K562 (cell line): Measurements from ENCODE around the gene FCAMR. TPM values are rescaled to one million over a fixed set of nuclear protein-coding genes. Genes with fewer than 3 reads are reported as not detected.
A peak's percentile ranks its signal among the peaks of the same experiment; 100 is the strongest.

ENCODE experiments used
- ATAC-seq: fragments of 200-7000 bp; cut with Tn5 transposase; 3 replicates; pipeline ENCODE4 v1.9.1; 2020; ENCODE audit warnings: moderate library complexity
- BruUV-seq: library from RNA; stranded (reverse); fragments of 400-500 nt; replicated peaks from 2 replicates; lab custom pipeline; 2021; lab: Mats Ljungman, UMichigan
- CTCF ChIA-PET: fragments of 300-600 bp; formaldehyde crosslinking; extraction: SDS; loops from one replicate; lab custom pipeline; 2021; ENCODE audit warnings: low intra/inter-chr PET ratio; lab: Yijun Ruan, JAX
- POLR2A ChIA-PET: fragments of 300-600, 350-650 bp; sonication (Branson Sonifier 250); formaldehyde crosslinking; extraction: SDS; loops from one replicate; lab custom pipeline; 2021; ENCODE audit warnings: antibody characterized with exemption, inconsistent platforms; lab: Yijun Ruan, JAX
- DNase-seq, 4 experiments: peaks; one replicate each; pipeline versions ENCODE4 v3.0.0 to v3.0.0-alpha.2; 2011 to 2018; ENCODE audit warnings: low spot score in 3 of 4, mixed read lengths in 3 of 4; ENCODE audit errors: extremely low read depth in 1 of 4
- FAIRE-seq: peaks from 2 replicates; lab custom pipeline; 2011; peaks lifted over from hg19 to GRCh38; lab: Jason Lieb, UNC
- H2AFZ ChIP-seq: 2 replicates; pipeline ENCODE4 v1.6.0; 2011; ENCODE audit warnings: low read depth, low read length, control low read depth, inconsistent platforms
- H3K27ac ChIP-seq: fragments of 200-600 bp; 3 replicates; pipeline ENCODE4 v1.8.0; 2011; ENCODE audit warnings: low read depth, mild to moderate bottlenecking, control low read depth, inconsistent platforms, low read length, moderate library complexity, mixed read lengths; ENCODE audit errors: extremely low read depth
- H3K27me3 ChIP-seq, 2 experiments: fragments of 300-600 bp in 1 of 2; 2 replicates in 1 of 2; 3 replicates in 1 of 2; pipeline versions ENCODE4 v1.6.0 to v1.8.0; 2011; ENCODE audit warnings: inconsistent platforms in 2 of 2, low read length in 2 of 2, mild to moderate bottlenecking in 1 of 2, mixed read lengths in 1 of 2, moderate library complexity in 1 of 2; ENCODE audit not compliant: control insufficient read depth in 2 of 2, insufficient read depth in 2 of 2
- H3K36me3 ChIP-seq: fragments of 300-600 bp; 3 replicates; pipeline ENCODE4 v1.8.0; 2011; ENCODE audit warnings: mild to moderate bottlenecking, low read length, inconsistent platforms; ENCODE audit not compliant: control insufficient read depth, insufficient read depth
- H3K4me1 ChIP-seq, 2 experiments: fragments of 200-600 bp in 1 of 2; replicated peaks in 1 of 2; 2 replicates in 1 of 2; 3 replicates in 1 of 2; pipeline versions ENCODE4 v1.5.1 to v1.8.0; 2011; ENCODE audit warnings: inconsistent platforms in 2 of 2, low read length in 2 of 2, mild to moderate bottlenecking in 1 of 2, mixed read lengths in 1 of 2, moderate library complexity in 1 of 2; ENCODE audit not compliant: control insufficient read depth in 2 of 2, insufficient read depth in 2 of 2
- H3K4me2 ChIP-seq: 2 replicates; pipeline ENCODE4 v1.6.1; 2011; ENCODE audit warnings: low read length, control low read depth, inconsistent platforms, mixed read lengths; ENCODE audit not compliant: insufficient read depth
- H3K4me3 ChIP-seq: fragments of 200-600 bp; sonication (generic), shearing (Covaris generic); 2 replicates; pipeline ENCODE4 v1.5.1; 2016; ENCODE audit warnings: control low read depth, inconsistent platforms
- H3K79me2 ChIP-seq: fragments of 200-600 bp; 3 replicates; pipeline ENCODE4 v1.8.0; 2011; ENCODE audit warnings: low read length, inconsistent platforms; ENCODE audit not compliant: control insufficient read depth, insufficient read depth
- H3K9ac ChIP-seq, 2 experiments: 2 replicates each; pipeline versions ENCODE4 v1.6.0 to v1.6.1; 2011; ENCODE audit warnings: low read depth in 2 of 2, low read length in 2 of 2, control low read depth in 1 of 2, inconsistent platforms in 1 of 2, mild to moderate bottlenecking in 1 of 2, mixed read lengths in 1 of 2; ENCODE audit not compliant: insufficient read depth in 1 of 2
- H3K9me1 ChIP-seq: one replicate; pipeline ENCODE4 v1.6.0; 2011; ENCODE audit warnings: inconsistent platforms, mild to moderate bottlenecking, low read length, moderate library complexity; ENCODE audit not compliant: control insufficient read depth, insufficient read depth
- H3K9me3 ChIP-seq: replicated peaks from 2 replicates; pipeline ENCODE4 v1.5.1; 2011; ENCODE audit warnings: low read depth, low read length, inconsistent platforms; ENCODE audit not compliant: control insufficient read depth, insufficient read depth
- H4K20me1 ChIP-seq: replicated peaks from 2 replicates; pipeline ENCODE4 v1.6.1; 2011; ENCODE audit warnings: low read length, inconsistent platforms, mixed read lengths; ENCODE audit not compliant: control insufficient read depth, insufficient read depth
- CC2D1A ChIP-seq: fragments of 450-650 bp; IDR thresholded peaks from 2 replicates; pipeline ENCODE4 v1.6.1; 2017; ENCODE audit warnings: mild to moderate bottlenecking
- E2F8 ChIP-seq: fragments of 450-650 bp; IDR thresholded peaks from 2 replicates; pipeline ENCODE4 v1.7.1; 2018; ENCODE audit warnings: mild to moderate bottlenecking, low read depth; ENCODE audit not compliant: partially characterized antibody
- GABPA ChIP-seq: fragments of 200-800 bp; sonication (Bioruptor generic); conservative IDR thresholded peaks from 2 replicates; pipeline ENCODE4 v1.6.1; 2016; ENCODE audit warnings: low read depth, missing genetic modification characterization, missing compliant biosample characterization
- HNRNPK ChIP-seq: fragments of 200-400 bp; formaldehyde crosslinking; IDR thresholded peaks from one replicate; pipeline ENCODE4 v1.6.1; 2018; ENCODE audit warnings: mild to moderate bottlenecking, low read depth, low read length; ENCODE audit not compliant: poor library complexity, severe bottlenecking
- HOMEZ ChIP-seq: fragments of 250-450 bp; sonication (Bioruptor Pico); IDR thresholded peaks from 2 replicates; pipeline ENCODE4 v1.4.0; 2020; ENCODE audit warnings: mild to moderate bottlenecking, moderate library complexity
- IFI16 ChIP-seq: fragments of 250-450 bp; sonication (Bioruptor Pico); IDR thresholded peaks from 2 replicates; pipeline ENCODE4 v2.1.2; 2022; ENCODE audit warnings: mild to moderate bottlenecking, inconsistent platforms
- KDM4B ChIP-seq, 2 experiments: fragments of 450-650 bp in 1 of 2; sonication (generic) in 1 of 2; IDR thresholded peaks; 2 replicates each; pipeline ENCODE4 v1.6.1; 2016 to 2017; ENCODE audit warnings: borderline replicate concordance in 2 of 2, antibody characterized with exemption in 1 of 2, low read depth in 1 of 2, mild to moderate bottlenecking in 1 of 2
- LEF1 ChIP-seq: fragments of 450-650 bp; IDR thresholded peaks from 2 replicates; pipeline ENCODE4 v1.6.1; 2016; ENCODE audit warnings: mild to moderate bottlenecking
- NFIC ChIP-seq: fragments of 450-650 bp; IDR thresholded peaks from 2 replicates; pipeline ENCODE4 v1.6.1; 2017; ENCODE audit warnings: mild to moderate bottlenecking, inconsistent platforms
- WGBS: fragments of 100-300 bp; shearing (Covaris generic); methylation state at CpG from one replicate; pipeline ENCODE4 v1.1.6; 2016; ENCODE audit warnings: low coverage, mixed read lengths; ENCODE audit not compliant: insufficient coverage; ENCODE audit errors: missing lambda C conversion rate; 5-methylcytosine and 5-hydroxymethylcytosine counted together
- in situ Hi-C: fragments of 300-500 bp; cut with MboI; formaldehyde crosslinking; loops from 4 replicates; pipeline ENCODE4 v1.15.0; 2018; ENCODE audit warnings: inconsistent platforms, mixed read lengths
- intact Hi-C: fragments of 100-400 bp; cut with micrococcal nuclease; formaldehyde crosslinking; loops from 2 replicates; pipeline ENCODE4 v1.14.2; 2022
- polyA plus RNA-seq, 8 experiments: library from polyadenylated mRNA; depleted of rRNA in 4 of 8; stranded (reverse) in 5 of 8; unstranded in 3 of 8; fragments of >200 nt; fragmentation: Nextera tagmentation in 2 of 8; fragmentation: Illumina TruSeq in 1 of 8; extraction: Ambion mirVana in 2 of 8; extraction: Trizol in 1 of 8; gene quantifications; 2 replicates each; pipeline versions ENCODE4 v1.2.1 to v1.2.3, GENCODE V29; 2011 to 2014; ENCODE audit warnings: inconsistent platforms in 1 of 8, missing spikeins in 1 of 8
- total RNA-seq, 7 experiments: library from RNA; depleted of rRNA in 6 of 7; stranded (reverse); fragments of >200 nt in 6 of 7; fragmentation: Illumina TruSeq in 2 of 7; extraction: Trizol in 2 of 7; gene quantifications; 2 replicates each; pipeline versions ENCODE4 v1.2.1 to v1.2.3, GENCODE V29; 2011 to 2021; ENCODE audit warnings: low replicate concordance in 1 of 7
- TF ChIP-seq, protein P1 (sequence below): fragments of 250-450 bp; sonication (Bioruptor Pico); IDR thresholded peaks from 2 replicates; pipeline ENCODE4 v1.8.0; 2022; ENCODE audit warnings: moderate library complexity, mild to moderate bottlenecking, inconsistent platforms

FCAMR gene
- total and polyA plus RNA-seq, 9 of the 15 experiments (the other 6 are each of a cell fraction or from before 2014, with no cell fraction given), result not detected

DNA sequence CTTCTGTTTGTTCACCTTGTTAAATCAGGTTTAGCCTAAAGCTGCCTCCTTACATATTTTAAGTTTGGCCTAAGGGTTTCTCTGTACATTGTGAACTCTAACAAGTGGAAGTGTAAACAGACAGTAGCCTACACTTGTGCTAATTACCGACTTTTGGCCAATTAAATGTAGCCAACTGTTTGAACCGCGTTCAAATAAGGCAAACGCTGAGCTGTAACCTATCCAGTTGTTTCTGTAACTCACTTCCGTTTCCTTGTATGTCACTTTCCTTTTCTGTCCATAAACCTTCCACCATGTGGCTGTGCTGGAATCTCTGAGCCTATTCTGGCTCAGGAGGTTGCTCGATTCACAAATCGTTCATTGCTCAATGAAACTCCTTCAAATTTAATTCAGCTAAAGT is 8.0 kb upstream of the FCAMR start:
- no peaks in the 10 kb centered on the region for H3K9me3 ChIP-seq
- WGBS, result 60% methylated on average over 7 of the region's 7 CpGs
- TF ChIP-seq LEF1 (no peak), CC2D1A (no peak), GABPA (0 out of 2 replicates have a peak, but pooled peaks have one; percentile 14)
- TF ChIP-seq, protein P1, sequence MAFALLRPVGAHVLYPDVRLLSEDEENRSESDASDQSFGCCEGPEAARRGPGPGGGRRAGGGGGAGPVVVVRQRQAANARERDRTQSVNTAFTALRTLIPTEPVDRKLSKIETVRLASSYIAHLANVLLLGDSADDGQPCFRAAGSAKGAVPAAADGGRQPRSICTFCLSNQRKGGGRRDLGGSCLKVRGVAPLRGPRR (CRISPR knock-in tag), result no peak
- TF ChIP-seq, all 486 proteins: peak for 1
- Histone ChIP-seq H4K20me1 (no peaks in the 10 kb centered on the region), H2AFZ (peak overlapping the region; percentile 5; the same call in 1 of the 2 replicates), H3K4me1 (peaks cover 0 to 23% of the 10 kb centered on the region in 2 experiments; a peak in 3 of 5 replicates), H3K9ac (no peak overlapping the region), H3K36me3 (no peaks in the 10 kb centered on the region), H3K9me1 (no peaks in the 10 kb centered on the region), H3K4me2 (no peak overlapping the region), H3K4me3 (no peak overlapping the region), H3K27ac (no peak overlapping the region), H3K27me3 (no peaks in the 10 kb centered on the region), H3K79me2 (no peaks in the 10 kb centered on the region)
- in situ Hi-C loops, result no loop called here
- DNase-seq (no peak), FAIRE-seq (no peak), ATAC-seq (no peak)
- CTCF ChIA-PET, result interaction anchor here (1.5 to 8.1 kb wide), 2 partner anchors 43 to 53 kb away, joined by 3 to 83 read pairs; no protein-coding TSS in a partner anchor
- intact Hi-C loops, result loop anchor here (10.0 kb wide), 1 partner anchor 483 kb away; no protein-coding TSS in a partner anchor
- BruUV-seq, result no TSS peak
- POLR2A ChIA-PET, result interaction anchor here (0.9 to 1.3 kb wide), 2 partner anchors 10 to 16 kb away, joined by 3 to 4 read pairs; no protein-coding TSS in a partner anchor

GRCh38 chr1:206975306-206975705 is 5.0 kb upstream of the FCAMR start:
- Histone ChIP-seq H3K79me2 (no peaks in the 10 kb centered on the region), H3K27me3 (peaks cover 5% of the 10 kb centered on the region in 2 experiments; a peak in 2 of 5 replicates), H3K9ac (no peak overlapping the region), H3K9me3 (no peaks in the 10 kb centered on the region), H4K20me1 (no peaks in the 10 kb centered on the region), H3K4me1 (peaks cover 0 to 8% of the 10 kb centered on the region in 2 experiments; a peak in 2 of 5 replicates), H3K36me3 (no peaks in the 10 kb centered on the region), H3K4me3 (no peak overlapping the region), H3K9me1 (no peaks in the 10 kb centered on the region), H3K4me2 (no peak overlapping the region), H3K27ac (no peak overlapping the region), H2AFZ (no peak overlapping the region)
- TF ChIP-seq E2F8 (no peak), KDM4B (IDR thresholded peaks at IDR 0.05; ENCODE audit: borderline replicate concordance in 2 of 2, low read depth in 1 of 2) (no peak), HOMEZ (CRISPR knock-in tag) (no peak), NFIC (peak; percentile 40; the same call in 1 of the 2 replicates), HNRNPK (no peak), IFI16 (CRISPR knock-in tag) (no peak)
- ATAC-seq (no peak), FAIRE-seq (no peak), DNase-seq (no peak)
- no TSS peak for BruUV-seq
- in situ Hi-C loops (no loop called here), intact Hi-C loops (loop anchor here (10.0 kb wide), 1 partner anchor 481 kb away; no protein-coding TSS in a partner anchor)
- 10% methylated on average over 1 of the region's 1 CpG for WGBS
- ChIA-PET CTCF (interaction anchor here (0.9 kb wide), 1 partner anchor 40 kb away, joined by 3 read pairs; no protein-coding TSS in a partner anchor), POLR2A (interaction anchor here (0.6 to 0.7 kb wide), 2 partner anchors 21 to 23 kb away, joined by 3 read pairs; no protein-coding TSS in a partner anchor)
